Activated CD4-positive, alpha-beta T cell treated with anti-CD3 and anti-CD28 coated beads for 48 hours (primary cell): ENCODE measurements around the gene GSTP1.
"Not testable (repeated sequence)": the region's sequence is repeated elsewhere in the genome, so short reads cannot be mapped to it uniquely, and the experiment has no call there.

Experiments
- DNase-seq: peaks from one replicate; pipeline ENCODE4 v3.0.0-alpha.2; 2020

GSTP1 gene

DNA sequence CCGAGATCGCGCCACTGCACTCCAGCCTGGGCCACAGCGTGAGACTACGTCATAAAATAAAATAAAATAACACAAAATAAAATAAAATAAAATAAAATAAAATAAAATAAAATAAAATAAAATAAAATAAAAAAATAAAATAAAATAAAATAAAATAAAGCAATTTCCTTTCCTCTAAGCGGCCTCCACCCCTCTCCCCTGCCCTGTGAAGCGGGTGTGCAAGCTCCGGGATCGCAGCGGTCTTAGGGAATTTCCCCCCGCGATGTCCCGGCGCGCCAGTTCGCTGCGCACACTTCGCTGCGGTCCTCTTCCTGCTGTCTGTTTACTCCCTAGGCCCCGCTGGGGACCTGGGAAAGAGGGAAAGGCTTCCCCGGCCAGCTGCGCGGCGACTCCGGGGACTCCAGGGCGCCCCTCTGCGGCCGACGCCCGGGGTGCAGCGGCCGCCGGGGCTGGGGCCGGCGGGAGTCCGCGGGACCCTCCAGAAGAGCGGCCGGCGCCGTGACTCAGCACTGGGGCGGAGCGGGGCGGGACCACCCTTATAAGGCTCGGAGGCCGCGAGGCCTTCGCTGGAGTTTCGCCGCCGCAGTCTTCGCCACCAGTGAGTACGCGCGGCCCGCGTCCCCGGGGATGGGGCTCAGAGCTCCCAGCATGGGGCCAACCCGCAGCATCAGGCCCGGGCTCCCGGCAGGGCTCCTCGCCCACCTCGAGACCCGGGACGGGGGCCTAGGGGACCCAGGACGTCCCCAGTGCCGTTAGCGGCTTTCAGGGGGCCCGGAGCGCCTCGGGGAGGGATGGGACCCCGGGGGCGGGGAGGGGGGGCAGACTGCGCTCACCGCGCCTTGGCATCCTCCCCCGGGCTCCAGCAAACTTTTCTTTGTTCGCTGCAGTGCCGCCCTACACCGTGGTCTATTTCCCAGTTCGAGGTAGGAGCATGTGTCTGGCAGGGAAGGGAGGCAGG is at the start of gene GSTP1:
Gene GSTP1, plus strand, starts transcription at position 566 of the 958 bp plus-strand sequence. Its CDS starts 32 bp downstream, at position 598.
- peak; percentile 85 for DNase-seq

GRCh38 chr11:67534070-67534679 is 49.4 kb upstream of the GSTP1 start:
- no peak for DNase-seq

GRCh38 chr11:67535561-67535960 is 48.1 kb upstream of the GSTP1 start:
- DNase-seq, result no peak

DNA sequence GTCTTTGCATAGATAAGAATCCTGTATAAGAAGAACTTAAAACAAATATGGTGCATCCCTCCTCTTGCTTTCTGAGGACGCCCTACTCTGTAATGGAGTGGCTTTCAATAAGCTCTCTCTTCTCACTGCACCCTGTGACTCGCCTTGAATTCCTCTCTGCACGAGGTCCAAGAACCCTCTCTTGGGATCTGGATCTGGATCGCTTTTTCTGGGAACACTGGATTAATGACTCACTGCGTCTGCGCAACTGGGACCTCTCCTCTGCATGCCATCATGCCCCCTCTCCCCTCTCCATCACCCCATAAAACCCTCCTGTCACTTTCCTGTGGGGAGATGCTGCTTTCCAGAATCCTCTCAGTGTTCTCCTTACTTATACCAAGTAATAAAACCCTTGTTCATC is 45.3 kb upstream of the GSTP1 start:
- no peak for DNase-seq

DNA sequence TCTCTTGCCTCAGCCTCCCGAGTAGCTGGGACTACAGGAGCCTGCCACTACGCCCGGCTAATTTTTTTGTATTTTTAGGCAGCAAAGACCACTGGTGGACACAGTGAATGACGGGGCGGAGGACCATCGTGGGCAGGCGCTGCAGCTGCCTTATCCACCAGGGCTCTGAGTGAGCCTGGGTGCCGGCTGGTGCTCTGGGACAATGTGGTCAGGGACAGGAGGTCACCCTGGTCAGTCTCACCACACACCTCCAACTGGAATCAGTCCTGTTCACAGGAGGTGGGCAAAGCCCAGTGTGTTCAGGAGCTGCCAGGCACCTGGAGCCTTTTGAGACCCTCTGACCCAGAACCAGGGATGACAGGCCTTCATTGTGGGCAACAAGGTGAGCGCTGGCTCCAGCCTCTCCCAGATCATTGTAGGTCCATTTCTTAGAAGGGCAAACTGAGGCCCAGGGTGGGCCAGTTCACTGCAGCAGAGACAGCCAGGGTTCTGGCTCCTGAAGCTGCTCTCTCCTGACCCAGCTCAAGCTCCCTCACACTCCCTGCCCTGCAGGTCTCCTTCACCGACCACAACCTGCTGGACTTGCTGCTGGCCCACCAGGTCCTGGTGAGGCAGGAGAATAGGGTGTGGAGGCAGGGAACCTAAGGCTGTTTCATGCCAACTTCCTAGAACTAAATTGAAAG is 44.6 kb upstream of the GSTP1 start:
- DNase-seq, result no peak

- no peak for DNase-seq
These were observed 44.1 kb upstream of the GSTP1 start for GRCh38 chr11:67539550-67539949.

DNA sequence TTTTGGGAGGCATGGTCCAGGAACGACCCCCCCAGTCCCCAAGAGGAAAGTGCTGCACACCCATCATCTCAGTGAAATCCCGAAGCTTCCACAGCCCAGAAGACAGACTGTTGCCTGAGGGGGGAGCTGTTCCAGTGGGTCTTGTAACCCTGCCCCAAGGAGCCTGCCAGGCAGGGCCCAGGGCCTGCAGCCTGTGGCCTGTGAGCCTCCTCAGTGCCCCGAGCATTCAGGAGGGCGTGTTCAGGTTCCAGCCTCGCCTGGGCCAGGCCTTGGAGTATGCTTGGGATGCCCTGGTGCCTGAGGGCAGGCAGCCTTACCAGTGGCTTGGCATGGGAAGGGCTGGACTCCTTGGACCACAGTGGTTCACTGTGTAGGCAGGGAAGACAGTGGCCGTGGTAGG is 42.4 kb upstream of the GSTP1 start:
- no peak for DNase-seq

- no peak for DNase-seq
These were observed 41.4 kb upstream of the GSTP1 start for GRCh38 chr11:67542169-67542568.

DNA sequence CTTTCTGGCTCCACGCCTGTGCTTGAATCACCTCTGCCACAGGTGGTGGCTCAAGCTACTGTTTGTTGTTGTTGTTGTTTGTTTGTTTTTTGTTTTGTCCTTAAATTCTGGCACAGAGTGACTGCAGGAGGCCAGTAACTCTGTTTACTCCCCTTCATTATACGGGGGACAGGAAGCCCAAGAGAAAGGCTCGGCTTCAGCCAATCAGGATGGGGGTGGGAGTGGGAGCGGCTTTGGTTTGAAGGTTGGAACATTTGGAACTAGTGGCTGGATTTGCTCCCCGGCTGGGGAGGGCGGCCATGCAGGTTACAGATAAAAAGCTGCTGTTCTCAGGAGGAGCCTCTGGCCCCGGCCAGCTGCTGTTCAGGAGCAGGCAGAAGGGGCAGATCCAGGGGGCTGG is 40.6 kb upstream of the GSTP1 start:
- DNase-seq, result no peak

- no peak for DNase-seq
These were observed 40.0 kb upstream of the GSTP1 start for GRCh38 chr11:67543585-67543984.

DNA sequence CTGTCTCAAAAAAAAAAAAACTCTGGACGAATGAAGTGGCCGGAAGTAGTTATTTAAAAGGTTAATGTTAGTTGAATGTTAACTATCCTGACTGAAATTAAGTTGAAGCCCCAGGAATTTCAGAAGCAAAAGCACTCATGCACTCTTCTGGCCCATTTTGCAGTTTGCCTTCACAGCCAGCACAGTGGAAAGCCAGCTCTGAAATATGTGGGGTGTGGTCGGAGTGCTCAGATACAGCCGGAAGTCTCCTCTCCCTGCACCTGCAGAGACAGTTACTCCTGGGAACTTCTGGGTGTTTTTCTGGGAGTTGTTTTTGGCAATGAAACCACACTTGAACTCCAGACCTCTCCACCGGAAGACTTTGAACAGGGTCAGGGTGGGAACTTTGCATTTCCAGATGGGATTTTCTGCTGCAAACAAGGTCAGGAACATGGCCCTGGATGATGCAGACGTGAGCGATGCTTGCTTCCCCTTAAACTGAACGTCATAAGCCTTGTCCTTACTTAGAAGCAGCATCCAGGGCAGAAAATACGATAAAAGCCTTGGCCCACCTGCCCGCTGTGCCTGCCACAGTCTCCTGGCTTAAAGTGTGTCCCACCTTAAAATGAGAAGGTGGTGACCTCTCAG is 38.9 kb upstream of the GSTP1 start:
- no peak for DNase-seq

DNA sequence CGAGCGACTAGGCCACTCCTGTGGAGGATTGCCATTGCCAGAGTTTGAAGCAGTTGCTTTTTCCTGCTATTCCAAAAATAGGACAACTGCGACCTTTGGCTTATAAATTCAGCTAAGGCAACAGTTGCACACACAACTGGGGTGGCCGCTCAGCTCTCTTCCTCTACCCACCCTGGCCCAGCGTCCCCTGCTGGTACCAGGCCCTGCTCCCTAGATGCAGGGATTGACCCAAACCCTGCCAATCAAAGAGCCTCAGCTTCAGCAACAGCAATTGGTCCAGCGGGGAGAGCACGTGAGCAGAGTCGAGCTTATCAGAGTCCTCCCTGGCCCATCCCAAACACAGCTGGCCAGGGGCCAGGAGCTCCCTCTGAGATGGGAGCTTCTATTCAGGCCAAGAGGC is 38.3 kb upstream of the GSTP1 start:
- DNase-seq, result no peak

DNA sequence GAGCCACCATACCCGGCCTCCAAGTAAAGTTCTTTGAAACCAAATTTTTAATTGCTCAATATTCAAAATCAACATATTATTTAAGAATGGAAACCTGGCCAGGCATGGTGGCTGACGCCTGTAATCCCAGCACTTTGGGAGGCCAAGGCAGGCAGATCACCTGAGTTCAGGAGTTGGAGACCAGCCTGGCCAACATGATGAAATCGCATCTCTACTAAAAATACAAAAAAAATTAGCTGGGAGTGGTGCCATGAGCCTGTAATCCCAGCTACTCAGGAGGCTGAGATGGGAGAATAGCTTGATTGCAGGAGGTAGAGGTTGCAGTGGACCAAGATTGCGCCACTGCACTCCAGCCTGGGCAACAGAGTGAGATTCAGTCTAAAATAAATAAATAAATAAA is 35.5 kb upstream of the GSTP1 start:
- DNase-seq, result not testable (repeated sequence)

GRCh38 chr11:67548555-67549110 is 35.0 kb upstream of the GSTP1 start:
- DNase-seq, result no peak

GRCh38 chr11:67551127-67551526 is 32.5 kb upstream of the GSTP1 start:
- no peak for DNase-seq

GRCh38 chr11:67551697-67552096 is 31.9 kb upstream of the GSTP1 start:
- DNase-seq, result not testable (repeated sequence)

DNA sequence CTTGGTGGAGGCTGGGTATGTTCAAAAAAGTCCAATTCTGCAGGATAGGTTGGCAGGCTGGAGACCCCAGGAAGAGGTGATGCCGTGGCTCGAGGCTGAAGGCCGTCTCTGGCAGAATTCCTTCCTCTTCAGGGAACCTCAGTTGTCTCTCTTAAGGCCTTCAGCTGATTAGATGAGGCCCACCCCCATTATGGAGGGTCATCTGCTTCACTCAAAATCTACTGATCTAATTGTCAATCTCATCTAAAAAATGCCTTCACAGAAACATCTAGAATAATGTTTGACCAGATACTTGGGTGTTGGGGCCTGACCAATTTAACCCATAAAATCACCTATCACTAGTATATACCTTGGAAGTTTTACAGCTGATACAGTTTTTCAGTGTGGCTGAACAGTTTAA is 27.4 kb upstream of the GSTP1 start:
- no peak for DNase-seq

DNA sequence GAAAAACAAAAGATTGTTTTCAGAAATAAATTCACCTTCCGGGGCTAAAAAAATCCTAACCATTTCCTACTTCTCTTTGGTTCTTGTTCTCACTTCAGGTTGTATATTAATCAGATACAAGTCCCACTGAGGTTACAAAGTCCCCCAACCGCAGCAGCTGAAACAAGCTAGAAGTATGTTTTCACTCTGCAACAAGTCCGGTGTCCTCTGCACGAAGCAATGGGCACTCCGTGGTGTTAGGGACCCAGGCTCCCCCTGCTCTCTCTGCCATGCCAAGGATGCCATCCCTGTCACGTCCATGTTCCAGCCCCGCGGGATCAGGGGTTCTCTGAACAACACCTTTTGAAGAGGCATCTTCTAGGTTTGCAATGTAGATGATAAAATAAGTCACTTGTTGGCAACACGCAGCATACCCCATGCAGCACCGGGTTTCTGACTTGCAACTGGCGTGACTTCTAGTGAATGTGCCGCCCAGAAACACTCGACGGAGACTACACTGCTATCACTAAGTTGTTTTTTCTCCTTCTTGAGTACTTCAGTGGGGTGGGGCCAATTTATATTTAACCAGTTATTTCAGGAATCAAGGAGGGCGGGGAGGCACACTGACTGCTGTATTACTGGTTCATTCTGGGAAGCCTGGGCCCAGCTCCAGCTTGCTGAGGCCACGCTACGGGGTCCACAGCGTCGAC is 25.4 kb upstream of the GSTP1 start:
- no peak for DNase-seq

DNA sequence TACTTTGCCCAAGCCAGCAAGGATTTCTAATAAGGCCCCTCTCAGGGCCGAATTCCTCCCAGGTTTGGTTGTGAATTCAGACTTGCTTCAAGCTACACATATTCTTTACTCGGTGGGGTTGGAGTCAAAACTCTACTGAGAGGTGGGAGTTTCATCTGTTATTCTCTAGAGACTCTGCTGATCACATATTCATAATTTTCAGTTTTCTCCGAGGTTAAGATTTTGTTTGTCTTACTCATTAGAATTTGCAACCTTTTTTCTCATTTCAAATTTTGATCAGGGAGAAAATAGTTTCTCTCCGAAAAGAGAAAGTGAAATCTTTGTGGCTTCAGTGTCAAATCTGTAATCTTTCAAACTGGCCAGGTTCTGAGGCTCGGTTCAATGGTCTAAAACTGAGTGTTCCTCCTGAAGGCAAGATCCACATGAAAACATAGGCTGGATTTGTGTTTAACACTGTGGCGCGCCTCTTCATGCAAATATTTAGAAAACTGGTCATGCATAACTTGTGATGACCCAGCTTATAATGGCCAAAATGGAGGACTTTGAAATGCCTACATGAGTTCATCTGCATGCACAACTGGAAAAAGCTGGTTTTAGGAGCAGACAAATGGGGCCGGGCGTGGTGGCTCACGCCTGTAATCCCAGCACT is 21.5 kb upstream of the GSTP1 start:
- DNase-seq, result no peak

DNA sequence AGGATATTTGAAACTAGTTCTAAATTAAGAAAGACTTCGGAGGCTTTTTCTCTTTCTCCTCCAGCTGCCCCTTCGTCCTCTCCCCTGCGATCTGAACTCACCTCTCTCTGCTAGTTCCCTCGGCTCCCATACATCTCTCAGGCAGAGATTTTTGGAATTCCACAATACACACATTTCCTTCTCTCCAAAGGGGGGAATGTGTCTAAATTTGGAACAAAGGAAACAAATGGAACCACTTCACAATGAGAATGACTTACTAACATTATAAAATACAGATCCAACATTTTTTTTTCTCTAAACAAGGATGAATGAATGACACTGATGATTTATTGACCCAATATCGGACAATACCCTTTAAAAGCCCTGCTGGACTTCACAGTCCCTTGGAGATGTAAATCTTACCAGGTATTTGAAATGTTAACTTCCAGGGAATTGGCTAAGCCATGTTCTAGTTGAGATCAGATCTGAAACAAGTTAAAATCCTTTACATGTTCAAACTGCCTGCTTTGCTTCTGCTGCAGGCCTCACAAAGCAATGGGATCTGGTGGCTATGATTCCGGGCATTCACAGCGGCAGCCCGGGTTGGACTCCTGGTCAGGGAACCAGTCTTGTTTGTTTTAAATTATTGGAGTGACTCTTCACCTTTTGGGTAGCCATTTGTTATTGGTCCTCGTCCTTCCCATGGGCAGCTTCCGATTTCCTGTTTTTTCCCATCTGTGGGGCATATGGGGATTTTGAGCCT is 20.5 kb upstream of the GSTP1 start:
- no peak for DNase-seq

GRCh38 chr11:67563705-67564114 is 19.9 kb upstream of the GSTP1 start:
- not testable (repeated sequence) for DNase-seq
